B cell (primary cell): ENCODE data around the gene WDR1.

ENCODE experiments used
- EZH2 ChIP-seq: IDR thresholded peaks from 2 replicates; pipeline ENCODE4 v1.6.1; 2012; ENCODE audit warnings: borderline replicate concordance, low read depth, mild to moderate bottlenecking, moderate library complexity, low read length; ENCODE audit not compliant: insufficient read depth, poor library complexity, severe bottlenecking
- TF ChIP-seq, protein P1 (sequence below): fragments of 200-600 bp; IDR thresholded peaks from one replicate; pipeline ENCODE4 v1.8.0; 2022; ENCODE audit warnings: antibody characterized with exemption, mild to moderate bottlenecking

DNA sequence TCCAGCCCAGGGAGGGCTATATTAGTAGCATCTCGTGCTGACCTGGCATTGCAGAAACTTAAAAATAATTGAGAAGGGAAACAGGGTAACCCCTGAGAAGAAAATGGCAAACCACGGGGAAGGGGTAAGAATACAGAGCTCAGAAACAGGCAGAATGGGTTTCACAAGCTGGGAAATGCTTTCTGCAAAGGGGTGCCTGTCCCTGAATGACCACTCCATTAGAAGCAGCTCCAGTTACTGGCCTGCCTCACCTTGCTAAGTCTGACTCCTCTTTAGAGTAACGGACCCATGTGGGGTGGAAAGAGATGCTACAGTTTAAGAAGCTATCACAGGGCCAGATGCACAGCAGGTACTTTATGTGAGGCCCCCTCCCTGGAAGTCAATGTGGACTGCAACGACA, 2.5 kb downstream of the WDR1 start:
- TF ChIP-seq, protein P1, sequence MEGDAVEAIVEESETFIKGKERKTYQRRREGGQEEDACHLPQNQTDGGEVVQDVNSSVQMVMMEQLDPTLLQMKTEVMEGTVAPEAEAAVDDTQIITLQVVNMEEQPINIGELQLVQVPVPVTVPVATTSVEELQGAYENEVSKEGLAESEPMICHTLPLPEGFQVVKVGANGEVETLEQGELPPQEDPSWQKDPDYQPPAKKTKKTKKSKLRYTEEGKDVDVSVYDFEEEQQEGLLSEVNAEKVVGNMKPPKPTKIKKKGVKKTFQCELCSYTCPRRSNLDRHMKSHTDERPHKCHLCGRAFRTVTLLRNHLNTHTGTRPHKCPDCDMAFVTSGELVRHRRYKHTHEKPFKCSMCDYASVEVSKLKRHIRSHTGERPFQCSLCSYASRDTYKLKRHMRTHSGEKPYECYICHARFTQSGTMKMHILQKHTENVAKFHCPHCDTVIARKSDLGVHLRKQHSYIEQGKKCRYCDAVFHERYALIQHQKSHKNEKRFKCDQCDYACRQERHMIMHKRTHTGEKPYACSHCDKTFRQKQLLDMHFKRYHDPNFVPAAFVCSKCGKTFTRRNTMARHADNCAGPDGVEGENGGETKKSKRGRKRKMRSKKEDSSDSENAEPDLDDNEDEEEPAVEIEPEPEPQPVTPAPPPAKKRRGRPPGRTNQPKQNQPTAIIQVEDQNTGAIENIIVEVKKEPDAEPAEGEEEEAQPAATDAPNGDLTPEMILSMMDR: no peak
- no peak for TF ChIP-seq EZH2
